SU-DHL-6 (cell line): Measurements from ENCODE around the gene SLC36A2.

Source experiments
- H2AFZ ChIP-seq: fragments of 200-600 bp; sonication (generic); 2 replicates; pipeline ENCODE4 v1.6.1; 2014; ENCODE audit warnings: low read depth, mild to moderate bottlenecking, moderate library complexity, mixed read lengths, antibody characterized with exemption, low read length; ENCODE audit not compliant: severe bottlenecking
- H3F3A ChIP-seq: fragments of 200-600 bp; shearing (Covaris generic); 2 replicates; pipeline ENCODE4 v1.6.0; 2016; ENCODE audit warnings: antibody characterized with exemption, mild to moderate bottlenecking; ENCODE audit not compliant: insufficient read depth
- H3K27ac ChIP-seq: fragments of 200-600 bp; sonication (generic); 2 replicates; pipeline ENCODE4 v1.5.1; 2016; ENCODE audit warnings: low read depth, mild to moderate bottlenecking, low read length, moderate library complexity, mixed read lengths
- H3K27me3 ChIP-seq: fragments of 200-600 bp; sonication (generic), shearing (Covaris generic); 2 replicates; pipeline ENCODE4 v1.6.0; 2014; ENCODE audit warnings: mild to moderate bottlenecking, low read length
- H3K36me3 ChIP-seq: fragments of 200-600 bp; sonication (generic); 2 replicates; pipeline ENCODE4 v1.6.1; 2014; ENCODE audit warnings: mild to moderate bottlenecking, low read length, mixed read lengths
- H3K4me2 ChIP-seq: fragments of 300-600, 200-600 bp; shearing (Covaris generic), sonication (generic); 2 replicates; pipeline ENCODE4 v1.6.0; 2014; ENCODE audit warnings: low read length, low read depth, mild to moderate bottlenecking; ENCODE audit not compliant: poor library complexity, severe bottlenecking
- H3K4me3 ChIP-seq: fragments of 200-600 bp; sonication (generic); 2 replicates; pipeline ENCODE4 v1.5.1; 2014; ENCODE audit warnings: antibody characterized with exemption, low read length, mild to moderate bottlenecking, mixed read lengths; ENCODE audit not compliant: insufficient read depth, poor library complexity, severe bottlenecking
- H3K79me2 ChIP-seq: fragments of 200-600 bp; sonication (generic); 2 replicates; pipeline ENCODE4 v1.6.1; 2014; ENCODE audit warnings: mild to moderate bottlenecking, low read length, moderate library complexity; ENCODE audit not compliant: insufficient read depth
- H3K9ac ChIP-seq: fragments of 200-600 bp; sonication (generic); 2 replicates; pipeline ENCODE4 v1.7.0; 2014; ENCODE audit warnings: mild to moderate bottlenecking, low read length
- H3K9me2 ChIP-seq: fragments of 200-600 bp; sonication (generic); replicated peaks from 2 replicates; pipeline ENCODE4 v1.6.1; 2014; ENCODE audit warnings: low read length; ENCODE audit not compliant: insufficient read depth
- H3K9me3 ChIP-seq: fragments of 200-600 bp; sonication (generic); 2 replicates; pipeline ENCODE4 v1.6.1; 2014; ENCODE audit warnings: low read length, mixed read lengths; ENCODE audit not compliant: insufficient read depth
- H4K20me1 ChIP-seq: fragments of 200-600 bp; sonication (generic); 2 replicates; pipeline ENCODE4 v1.6.1; 2014; ENCODE audit warnings: low read depth, mild to moderate bottlenecking, antibody characterized with exemption, low read length, moderate library complexity, mixed read lengths
- EZH2phosphoT487 ChIP-seq: fragments of 200-600 bp; sonication (generic), shearing (Covaris generic); conservative IDR thresholded peaks from 2 replicates; pipeline ENCODE4 v1.6.1; 2018; ENCODE audit warnings: mild to moderate bottlenecking, antibody characterized with exemption, low read length, moderate library complexity, mixed read lengths
- TF ChIP-seq, protein P1 (sequence below): fragments of 200-600 bp; sonication (generic); IDR thresholded peaks from one replicate; pipeline ENCODE4 v1.5.1; 2017; ENCODE audit warnings: antibody characterized with exemption, mild to moderate bottlenecking, low read length, moderate library complexity; ENCODE audit not compliant: insufficient read depth, poor library complexity, severe bottlenecking

The SLC36A2 gene

DNA sequence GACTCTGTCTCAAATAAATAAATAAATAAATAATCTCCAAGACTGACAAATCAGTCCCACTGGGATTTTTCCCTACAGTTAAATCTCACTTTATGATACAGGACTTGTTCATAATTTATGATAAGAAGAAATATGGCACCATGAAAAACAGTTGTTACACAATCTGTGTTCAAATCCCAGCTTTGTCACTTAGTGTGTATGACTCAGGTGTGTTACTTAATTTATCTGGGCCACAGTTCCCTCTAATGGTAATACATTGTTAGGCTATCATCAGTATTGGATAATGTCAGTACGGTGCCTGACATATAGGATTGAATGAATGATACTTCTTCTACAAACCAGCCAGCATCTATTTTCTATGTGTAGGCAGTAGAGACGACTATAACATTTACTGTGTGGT, 66.9 kb downstream of the SLC36A2 start:
- Histone ChIP-seq H3K4me2 (no peak overlapping the region), H3K79me2 (no peaks in the 10 kb centered on the region), H3K4me3 (no peak overlapping the region), H3F3A (no peaks in the 10 kb centered on the region), H3K36me3 (no peaks in the 10 kb centered on the region), H3K9me2 (no peaks in the 10 kb centered on the region), H3K27me3 (no peaks in the 10 kb centered on the region), H3K9ac (no peak overlapping the region), H2AFZ (no peak overlapping the region), H3K27ac (no peak overlapping the region), H4K20me1 (no peaks in the 10 kb centered on the region), H3K9me3 (no peaks in the 10 kb centered on the region)
- TF ChIP-seq EZH2phosphoT487, result no peak
- TF ChIP-seq, protein P1, sequence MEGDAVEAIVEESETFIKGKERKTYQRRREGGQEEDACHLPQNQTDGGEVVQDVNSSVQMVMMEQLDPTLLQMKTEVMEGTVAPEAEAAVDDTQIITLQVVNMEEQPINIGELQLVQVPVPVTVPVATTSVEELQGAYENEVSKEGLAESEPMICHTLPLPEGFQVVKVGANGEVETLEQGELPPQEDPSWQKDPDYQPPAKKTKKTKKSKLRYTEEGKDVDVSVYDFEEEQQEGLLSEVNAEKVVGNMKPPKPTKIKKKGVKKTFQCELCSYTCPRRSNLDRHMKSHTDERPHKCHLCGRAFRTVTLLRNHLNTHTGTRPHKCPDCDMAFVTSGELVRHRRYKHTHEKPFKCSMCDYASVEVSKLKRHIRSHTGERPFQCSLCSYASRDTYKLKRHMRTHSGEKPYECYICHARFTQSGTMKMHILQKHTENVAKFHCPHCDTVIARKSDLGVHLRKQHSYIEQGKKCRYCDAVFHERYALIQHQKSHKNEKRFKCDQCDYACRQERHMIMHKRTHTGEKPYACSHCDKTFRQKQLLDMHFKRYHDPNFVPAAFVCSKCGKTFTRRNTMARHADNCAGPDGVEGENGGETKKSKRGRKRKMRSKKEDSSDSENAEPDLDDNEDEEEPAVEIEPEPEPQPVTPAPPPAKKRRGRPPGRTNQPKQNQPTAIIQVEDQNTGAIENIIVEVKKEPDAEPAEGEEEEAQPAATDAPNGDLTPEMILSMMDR, result no peak

DNA sequence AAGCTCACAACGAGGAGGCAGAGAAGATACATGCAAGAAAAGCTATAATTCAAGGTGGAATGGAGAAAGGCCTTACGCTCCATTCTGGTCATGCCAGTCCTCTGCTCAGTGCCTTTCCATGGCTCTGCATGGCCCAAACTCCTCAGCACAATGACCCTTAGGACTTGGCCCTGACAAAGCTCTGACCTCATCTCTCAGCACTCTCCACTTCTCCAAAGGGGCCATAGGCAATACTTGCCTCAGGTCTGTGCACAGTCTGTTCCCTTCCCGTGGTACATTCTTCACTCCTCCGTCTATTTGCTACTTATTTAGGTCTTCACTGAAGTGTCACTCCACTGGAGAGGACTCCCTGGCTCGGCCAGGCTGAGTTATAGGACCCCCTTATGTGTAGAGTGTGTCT, 68.5 kb downstream of the SLC36A2 start:
- Histone ChIP-seq H4K20me1 (no peaks in the 10 kb centered on the region), H3K36me3 (no peaks in the 10 kb centered on the region), H3K9me2 (no peaks in the 10 kb centered on the region), H3F3A (no peaks in the 10 kb centered on the region), H3K9me3 (no peaks in the 10 kb centered on the region), H3K27me3 (no peaks in the 10 kb centered on the region), H2AFZ (no peak overlapping the region), H3K4me2 (no peak overlapping the region), H3K4me3 (no peak overlapping the region), H3K9ac (no peak overlapping the region), H3K79me2 (no peaks in the 10 kb centered on the region), H3K27ac (no peak overlapping the region)
- TF ChIP-seq EZH2phosphoT487, result no peak
- TF ChIP-seq, protein P1, result no peak

DNA sequence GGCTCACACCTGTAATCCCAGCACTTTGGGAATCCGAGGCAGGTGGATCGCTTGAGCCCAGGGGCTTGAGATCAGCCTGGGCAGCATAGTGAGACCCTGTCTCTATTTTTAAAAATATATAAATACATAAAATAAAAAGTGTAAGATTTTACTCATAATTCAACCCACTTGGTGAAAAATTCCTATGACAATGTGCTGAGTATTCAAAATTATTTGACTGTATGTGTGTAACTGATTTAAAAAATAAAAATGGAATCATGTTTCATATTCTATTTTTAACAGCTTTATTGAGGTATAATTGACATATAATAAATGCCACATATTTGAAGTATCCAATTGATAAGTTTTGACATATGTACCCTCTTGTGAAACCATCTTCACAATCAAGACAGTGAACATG, 71.6 kb downstream of the SLC36A2 start:
- Histone ChIP-seq H3K79me2 (no peaks in the 10 kb centered on the region), H3K4me2 (no peak overlapping the region), H4K20me1 (no peaks in the 10 kb centered on the region), H3K9ac (no peak overlapping the region), H3K27ac (no peak overlapping the region), H3F3A (peaks cover 19% of the 10 kb centered on the region), H3K27me3 (no peaks in the 10 kb centered on the region), H3K36me3 (no peaks in the 10 kb centered on the region), H2AFZ (no peak overlapping the region), H3K9me3 (no peaks in the 10 kb centered on the region), H3K4me3 (no peak overlapping the region), H3K9me2 (no peaks in the 10 kb centered on the region)
- TF ChIP-seq, protein P1, result no peak
- no peak for TF ChIP-seq EZH2phosphoT487

DNA sequence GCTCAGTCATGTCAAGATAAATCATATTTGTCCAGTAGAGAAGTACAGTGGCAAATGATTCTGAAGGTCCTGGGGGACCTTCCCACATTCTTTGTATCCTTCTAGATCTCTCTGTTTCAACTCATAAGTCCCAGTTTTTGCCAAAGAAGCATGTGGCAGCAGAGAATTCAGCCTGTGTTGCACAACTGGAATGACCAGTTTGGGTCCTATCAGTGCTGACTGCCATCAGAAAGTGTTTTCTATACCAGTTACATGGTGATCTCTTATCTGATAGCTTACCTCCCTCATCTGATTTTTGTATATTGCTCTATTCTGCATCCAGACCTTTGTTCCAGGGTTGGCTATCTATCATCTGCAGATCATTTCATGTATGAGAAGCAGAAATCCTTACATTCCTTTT, 72.7 kb downstream of the SLC36A2 start:
- H2AFZ ChIP-seq, result no peak overlapping the region
- H3K9me3 ChIP-seq, result no peaks in the 10 kb centered on the region
- H3F3A ChIP-seq, result peaks cover 30% of the 10 kb centered on the region
- H3K4me2 ChIP-seq, result no peak overlapping the region
- H3K27me3 ChIP-seq, result no peaks in the 10 kb centered on the region
- H3K27ac ChIP-seq, result no peak overlapping the region
- no peak overlapping the region for H3K9ac ChIP-seq
- H3K36me3 ChIP-seq, result peaks cover 7% of the 10 kb centered on the region
- H4K20me1 ChIP-seq, result no peaks in the 10 kb centered on the region
- no peak overlapping the region for H3K4me3 ChIP-seq
- TF ChIP-seq EZH2phosphoT487, result no peak
- TF ChIP-seq, protein P1, result no peak
- no peaks in the 10 kb centered on the region for H3K9me2 ChIP-seq
- H3K79me2 ChIP-seq, result no peaks in the 10 kb centered on the region
